Esophagus squamous epithelium (tissue), 4 donors: Measurements from ENCODE around the gene EVA1C.

ENCODE experiments used
- POLR2A ChIP-seq, 4 donors: fragments of 450-650 bp; IDR thresholded peaks; one replicate each; pipeline ENCODE4 v1.6.1; 2017; ENCODE audit warnings: antibody characterized with exemption in 4 of 4, mild to moderate bottlenecking in 4 of 4, moderate library complexity in 3 of 4
- TF ChIP-seq, protein P1 (sequence below), 6 experiments: fragments of 450-650 bp in 4 of 6; fragments of 200-600 bp in 2 of 6; sonication (generic) in 2 of 6; IDR thresholded peaks; one replicate each; pipeline ENCODE4 v1.5.1; 2016 to 2019; ENCODE audit warnings: antibody characterized with exemption in 6 of 6, mild to moderate bottlenecking in 4 of 6, moderate library complexity in 4 of 6

- TF ChIP-seq, protein P1, sequence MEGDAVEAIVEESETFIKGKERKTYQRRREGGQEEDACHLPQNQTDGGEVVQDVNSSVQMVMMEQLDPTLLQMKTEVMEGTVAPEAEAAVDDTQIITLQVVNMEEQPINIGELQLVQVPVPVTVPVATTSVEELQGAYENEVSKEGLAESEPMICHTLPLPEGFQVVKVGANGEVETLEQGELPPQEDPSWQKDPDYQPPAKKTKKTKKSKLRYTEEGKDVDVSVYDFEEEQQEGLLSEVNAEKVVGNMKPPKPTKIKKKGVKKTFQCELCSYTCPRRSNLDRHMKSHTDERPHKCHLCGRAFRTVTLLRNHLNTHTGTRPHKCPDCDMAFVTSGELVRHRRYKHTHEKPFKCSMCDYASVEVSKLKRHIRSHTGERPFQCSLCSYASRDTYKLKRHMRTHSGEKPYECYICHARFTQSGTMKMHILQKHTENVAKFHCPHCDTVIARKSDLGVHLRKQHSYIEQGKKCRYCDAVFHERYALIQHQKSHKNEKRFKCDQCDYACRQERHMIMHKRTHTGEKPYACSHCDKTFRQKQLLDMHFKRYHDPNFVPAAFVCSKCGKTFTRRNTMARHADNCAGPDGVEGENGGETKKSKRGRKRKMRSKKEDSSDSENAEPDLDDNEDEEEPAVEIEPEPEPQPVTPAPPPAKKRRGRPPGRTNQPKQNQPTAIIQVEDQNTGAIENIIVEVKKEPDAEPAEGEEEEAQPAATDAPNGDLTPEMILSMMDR (IDR thresholded peaks at IDR 0.05), result no peak
- TF ChIP-seq POLR2A (IDR thresholded peaks at IDR 0.05), result no peak
Measured at GRCh38 chr21:32475162-32475812, 62.8 kb downstream of the EVA1C start.
